Esophagus muscularis mucosa (tissue), 4 donors: ENCODE measurements around the gene SLC25A11. TPM values are rescaled to one million over a fixed set of nuclear protein-coding genes. Genes with fewer than 3 reads are reported as not detected.

Experiments used
- DNase-seq: peaks from one replicate; pipeline ENCODE4 v3.0.0-alpha.2; 2017; ENCODE audit errors: extremely low spot score
- H3K27ac ChIP-seq, 4 donors: fragments of 200-600 bp; sonication (generic); replicated peaks in 1 of 4; 1 replicate in 3 of 4; 2 replicates in 1 of 4; pipeline ENCODE4 v1.5.1; 2016 to 2019; ENCODE audit warnings: mild to moderate bottlenecking in 1 of 4
- H3K27me3 ChIP-seq, 4 donors: fragments of 200-600 bp; sonication (generic); one replicate each; pipeline versions ENCODE4 v1.5.1 to v1.6.0; 2016 to 2019
- H3K36me3 ChIP-seq, 4 donors: fragments of 200-600 bp; sonication (generic); one replicate each; pipeline ENCODE4 v1.5.1; 2016 to 2019
- H3K4me1 ChIP-seq, 4 donors: fragments of 200-600 bp; sonication (generic); one replicate each; pipeline ENCODE4 v1.5.1; 2016 to 2019
- H3K4me3 ChIP-seq, 4 donors: fragments of 200-600 bp; sonication (generic); 1 replicate in 2 of 4; 2 replicates in 2 of 4; pipeline ENCODE4 v1.5.1; 2016 to 2019; ENCODE audit warnings: mild to moderate bottlenecking in 4 of 4, moderate library complexity in 1 of 4
- H3K9me3 ChIP-seq, 4 donors: fragments of 200-600 bp; sonication (generic); 1 replicate in 3 of 4; 2 replicates in 1 of 4; pipeline ENCODE4 v1.5.1; 2016 to 2019
- EP300 ChIP-seq: sonication (generic); formaldehyde crosslinking; IDR thresholded peaks from one replicate; pipeline ENCODE4 v1.6.1; 2017; ENCODE audit warnings: antibody characterized with exemption
- POLR2A ChIP-seq: fragments of 450-650 bp; IDR thresholded peaks from one replicate; pipeline ENCODE4 v1.6.1; 2017; ENCODE audit warnings: antibody characterized with exemption, moderate library complexity, mild to moderate bottlenecking, low read depth
- POLR2AphosphoS5 ChIP-seq, 2 donors: sonication (generic); formaldehyde crosslinking; IDR thresholded peaks; one replicate each; pipeline ENCODE4 v1.6.1; 2017; ENCODE audit warnings: antibody characterized with exemption in 2 of 2
- WGBS: methylation state at CpG from one replicate; pipeline ENCODE4 v1.1.5; 2018; 5-methylcytosine and 5-hydroxymethylcytosine counted together
- intact Hi-C: fragments of 100-400 bp; cut with DNase I; formaldehyde crosslinking; loops from one replicate; pipeline ENCODE4 v1.15.1; 2023
- total RNA-seq, 4 donors: library from RNA; depleted of rRNA; stranded (reverse); fragments of >200 nt; gene quantifications; one replicate each; pipeline versions ENCODE4 v1.1.0 to v1.2.1, GENCODE V29; 2016
- TF ChIP-seq, protein P1 (sequence below), 3 experiments: fragments of 200-600 bp in 2 of 3; fragments of 450-650 bp in 1 of 3; sonication (generic) in 2 of 3; IDR thresholded peaks; one replicate each; pipeline ENCODE4 v1.5.1; 2017 to 2019; ENCODE audit warnings: antibody characterized with exemption in 3 of 3, mild to moderate bottlenecking in 2 of 3, moderate library complexity in 1 of 3

Gene SLC25A11
- total RNA-seq, 4 donors from 2014 or later = 38.8 to 73.4 (median 55.5) TPM

DNA sequence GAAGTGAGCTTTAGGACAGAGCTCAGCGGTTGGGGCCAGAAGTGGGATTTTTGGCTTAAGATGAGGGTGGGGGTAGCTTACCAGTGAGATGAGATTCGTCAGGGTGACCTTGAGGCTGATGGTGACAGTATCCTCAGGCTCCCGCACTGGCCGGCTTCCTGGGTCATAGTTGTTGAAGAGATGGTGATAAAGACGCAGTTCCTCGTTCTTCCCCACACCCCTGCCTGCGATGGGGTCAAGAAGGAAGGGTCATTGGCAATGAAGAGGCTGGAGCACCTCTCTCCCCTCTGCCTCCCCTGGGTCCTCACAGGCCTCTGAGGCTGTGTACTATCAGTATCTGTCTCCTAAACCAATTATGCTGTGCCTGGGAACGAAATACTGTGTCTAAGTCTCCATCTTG lies 37.3 kb downstream of the SLC25A11 start:
- peaks cover 0 to 54% (median 26%) of the 10 kb centered on the region in 4 donors for H3K27me3 ChIP-seq

DNA sequence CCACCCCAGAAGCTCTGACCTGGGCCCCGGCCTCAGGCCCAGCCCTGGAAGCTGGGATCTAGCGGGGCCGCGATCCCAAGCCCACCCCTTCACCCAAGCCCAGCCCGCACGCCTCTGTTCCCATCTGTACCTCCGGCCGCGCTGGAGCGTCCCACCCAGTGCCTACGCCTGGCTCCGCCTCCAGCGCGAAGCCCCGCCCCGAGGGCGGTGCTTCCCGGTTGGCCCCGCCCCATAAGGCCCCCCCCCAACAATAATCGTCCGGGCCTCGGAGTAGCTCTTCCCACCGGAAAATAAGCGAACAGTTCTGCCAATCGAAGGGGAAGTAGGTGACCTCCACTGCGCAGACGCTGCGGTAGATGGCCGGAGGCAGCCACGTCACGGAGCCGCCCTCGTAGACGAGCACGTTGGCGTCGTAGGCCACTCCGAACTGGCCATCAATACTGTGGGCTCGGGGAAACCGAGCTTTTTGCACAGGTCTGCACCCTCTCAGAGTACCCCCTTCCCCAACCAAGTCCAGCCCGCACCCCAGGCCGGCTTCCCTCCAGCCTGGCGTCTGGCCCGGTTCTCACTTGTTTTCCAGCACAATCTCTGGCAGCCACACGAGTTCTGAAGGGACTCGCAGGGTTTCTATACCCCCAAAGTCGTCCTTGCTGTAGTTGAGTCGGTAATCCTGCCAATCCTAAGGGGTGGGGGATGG lies 38.0 kb downstream of the SLC25A11 start:
- Histone ChIP-seq H3K27me3 (peaks cover 0 to 54% (median 26%) of the 10 kb centered on the region in 4 donors), H3K9me3 (no peaks in the 10 kb centered on the region), H3K27ac (peak overlapping the region in 2 of 4 donors; percentile 36 to 59), H3K4me1 (peaks cover 10 to 47% (median 33%) of the 10 kb centered on the region in 4 donors), H3K36me3 (peaks cover under 1 to 9% (median 6%) of the 10 kb centered on the region in 4 donors), H3K4me3 (peak overlapping the region in 2 of 4 donors; percentile 46 to 53)
- 50% methylated on average over 19 of the region's 48 CpGs for WGBS
- DNase-seq = no peak
- TF ChIP-seq POLR2AphosphoS5 (IDR thresholded peaks at IDR 0.05) (peak; percentile 25 to 53), POLR2A (no peak)
- TF ChIP-seq, protein P1, sequence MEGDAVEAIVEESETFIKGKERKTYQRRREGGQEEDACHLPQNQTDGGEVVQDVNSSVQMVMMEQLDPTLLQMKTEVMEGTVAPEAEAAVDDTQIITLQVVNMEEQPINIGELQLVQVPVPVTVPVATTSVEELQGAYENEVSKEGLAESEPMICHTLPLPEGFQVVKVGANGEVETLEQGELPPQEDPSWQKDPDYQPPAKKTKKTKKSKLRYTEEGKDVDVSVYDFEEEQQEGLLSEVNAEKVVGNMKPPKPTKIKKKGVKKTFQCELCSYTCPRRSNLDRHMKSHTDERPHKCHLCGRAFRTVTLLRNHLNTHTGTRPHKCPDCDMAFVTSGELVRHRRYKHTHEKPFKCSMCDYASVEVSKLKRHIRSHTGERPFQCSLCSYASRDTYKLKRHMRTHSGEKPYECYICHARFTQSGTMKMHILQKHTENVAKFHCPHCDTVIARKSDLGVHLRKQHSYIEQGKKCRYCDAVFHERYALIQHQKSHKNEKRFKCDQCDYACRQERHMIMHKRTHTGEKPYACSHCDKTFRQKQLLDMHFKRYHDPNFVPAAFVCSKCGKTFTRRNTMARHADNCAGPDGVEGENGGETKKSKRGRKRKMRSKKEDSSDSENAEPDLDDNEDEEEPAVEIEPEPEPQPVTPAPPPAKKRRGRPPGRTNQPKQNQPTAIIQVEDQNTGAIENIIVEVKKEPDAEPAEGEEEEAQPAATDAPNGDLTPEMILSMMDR (IDR thresholded peaks at IDR 0.05) = no peak
- intact Hi-C loops = no loop called here

More for the DNA sequence above, 37.3 kb downstream of the SLC25A11 start:
- DNase-seq = no peak
- Histone ChIP-seq H3K4me3 (no peak overlapping the region), H3K4me1 (peaks cover 10 to 47% (median 33%) of the 10 kb centered on the region in 4 donors), H3K36me3 (peaks cover 0 to 2% (median under 1%) of the 10 kb centered on the region in 4 donors), H3K27ac (peak overlapping the region in 2 of 4 donors; percentile 36 to 59), H3K9me3 (no peaks in the 10 kb centered on the region)
- intact Hi-C loops = no loop called here
- TF ChIP-seq EP300 = no peak
- TF ChIP-seq, protein P1 (IDR thresholded peaks at IDR 0.05) = no peak
- 83% methylated on average over 8 of the region's 8 CpGs for WGBS

DNA sequence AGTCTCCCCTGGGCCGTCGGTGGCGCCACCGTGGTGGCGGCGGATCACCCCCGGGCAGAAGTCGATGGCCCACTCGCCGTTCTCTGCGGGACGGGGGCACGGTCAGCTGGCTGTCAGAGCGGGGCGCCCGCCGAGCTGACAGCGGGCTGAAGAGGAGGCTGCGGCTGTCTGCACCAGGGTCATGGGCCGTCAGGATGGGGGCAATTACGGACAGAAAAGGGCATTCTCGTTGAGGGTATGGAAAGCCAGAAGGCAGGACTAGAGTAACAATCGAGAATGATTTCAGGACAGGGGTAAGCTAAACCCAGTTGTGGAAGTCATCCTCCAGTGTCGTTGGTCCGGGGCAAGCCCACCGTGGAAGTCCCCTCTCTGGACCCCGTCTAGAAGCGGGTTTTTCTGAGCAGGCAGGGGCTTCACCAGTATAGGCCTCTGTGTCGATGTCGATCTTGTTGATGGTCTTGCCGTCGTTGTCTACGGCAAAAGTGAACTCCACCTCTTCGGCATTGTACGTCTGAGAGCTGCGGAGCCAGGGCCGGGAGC lies 38.7 kb downstream of the SLC25A11 start:
- Histone ChIP-seq H3K36me3 (peaks cover 7 to 15% (median 12%) of the 10 kb centered on the region in 4 donors), H3K9me3 (no peaks in the 10 kb centered on the region), H3K27me3 (peaks cover 0 to 54% (median 26%) of the 10 kb centered on the region in 4 donors), H3K4me3 (peak overlapping the region; percentile 46 to 56 (median 54)), H3K4me1 (peaks cover 10 to 47% (median 33%) of the 10 kb centered on the region in 4 donors), H3K27ac (peak overlapping the region in 1 of 4 donors; percentile 46)
- intact Hi-C loops = no loop called here
- TF ChIP-seq, protein P1 (IDR thresholded peaks at IDR 0.05) = no peak
- TF ChIP-seq EP300 = no peak
- no peak for TF ChIP-seq POLR2A
- 53% methylated on average over 30 of the region's 37 CpGs for WGBS
- no peak for DNase-seq

DNA sequence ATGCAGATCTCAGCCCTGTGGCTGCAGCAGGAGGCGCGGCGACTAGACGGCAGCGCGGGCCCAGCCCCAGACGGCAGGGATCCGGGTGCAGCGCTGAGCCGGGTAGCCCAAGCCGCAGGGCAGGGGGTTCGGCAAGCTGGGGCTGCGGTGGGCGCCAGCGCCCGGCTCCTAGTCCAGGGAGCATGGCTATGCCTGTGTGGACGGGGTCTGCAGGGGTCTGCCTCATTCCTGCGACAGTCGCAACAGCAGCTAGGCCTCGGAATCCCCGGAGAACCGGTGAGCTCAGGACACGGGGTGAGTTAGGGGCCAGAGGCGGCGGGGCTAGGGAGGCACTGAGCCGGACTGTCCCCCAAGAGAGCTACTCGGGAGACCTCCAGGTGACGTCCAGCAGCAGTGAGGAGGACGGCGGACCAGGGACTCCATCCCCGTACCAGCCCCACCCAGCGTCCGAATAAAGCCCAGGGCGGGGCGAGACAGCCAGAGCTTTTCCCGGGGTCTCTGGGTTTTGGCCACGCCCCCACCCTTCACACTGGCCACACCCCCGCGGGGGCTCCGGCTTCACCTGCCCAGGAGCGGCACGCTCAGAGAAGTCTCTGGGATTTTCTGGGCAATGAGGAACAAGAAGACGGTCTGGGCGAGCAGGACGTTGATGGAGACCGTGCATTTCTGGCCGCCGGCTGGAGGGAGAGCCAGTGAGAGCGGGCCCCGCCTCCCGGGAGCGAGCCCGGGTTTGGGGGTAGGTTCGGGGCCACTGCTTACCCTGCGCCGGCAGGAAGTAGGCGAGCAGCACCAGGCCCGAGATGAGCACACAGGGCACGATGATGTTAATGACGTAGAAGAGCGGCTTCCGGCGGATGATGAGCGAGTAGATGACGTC lies 39.4 kb downstream of the SLC25A11 start:
- 27% methylated on average over 11 of the region's 65 CpGs for WGBS
- intact Hi-C loops = no loop called here
- peaks cover 10 to 47% (median 33%) of the 10 kb centered on the region in 4 donors for H3K4me1 ChIP-seq
- H3K27ac ChIP-seq = peak overlapping the region in 1 of 4 donors; percentile 46
- DNase-seq = no peak
- H3K4me3 ChIP-seq = peak overlapping the region; percentile 46 to 56 (median 54)
- TF ChIP-seq, protein P1 (IDR thresholded peaks at IDR 0.05) = no peak
- no peak for TF ChIP-seq POLR2AphosphoS5 (IDR thresholded peaks at IDR 0.05)
- H3K36me3 ChIP-seq = peaks cover 14 to 23% (median 19%) of the 10 kb centered on the region in 4 donors
- H3K9me3 ChIP-seq = no peaks in the 10 kb centered on the region
- H3K27me3 ChIP-seq = peaks cover 0 to 50% (median 26%) of the 10 kb centered on the region in 4 donors
